Right lobe of liver (tissue), 6 donors: ENCODE results near the gene SSB. TPM values are rescaled to one million over a fixed set of nuclear protein-coding genes. Genes with fewer than 3 reads are reported as not detected.

ENCODE experiments used
- ATAC-seq, 4 donors: fragments of 200-7000 bp; cut with Tn5 transposase; one replicate each; pipeline ENCODE4 v1.9.1; 2020; ENCODE audit warnings: mild to moderate bottlenecking in 4 of 4, moderate library complexity in 4 of 4
- DNase-seq, 3 donors: peaks; one replicate each; pipeline ENCODE4 v3.0.0-alpha.2; 2020
- H3K27ac ChIP-seq, 3 donors: fragments of 200-600 bp; one replicate each; pipeline ENCODE4 v1.8.0; 2022
- H3K27me3 ChIP-seq, 2 donors: fragments of 200-600 bp; one replicate each; pipeline ENCODE4 v1.8.0; 2022
- H3K36me3 ChIP-seq, 4 donors: fragments of 200-600 bp; sonication (generic) in 1 of 4; one replicate each; pipeline versions ENCODE4 v1.5.1 to v1.8.0; 2017 to 2022; ENCODE audit warnings: control low read depth in 1 of 4
- H3K4me1 ChIP-seq, 4 donors: fragments of 200-600 bp; sonication (generic) in 1 of 4; one replicate each; pipeline versions ENCODE4 v1.5.1 to v1.8.0; 2017 to 2022; ENCODE audit warnings: control low read depth in 1 of 4
- H3K4me3 ChIP-seq, 3 donors: fragments of 200-600 bp; one replicate each; pipeline ENCODE4 v1.8.0; 2022
- H3K9me3 ChIP-seq, 4 donors: fragments of 200-600 bp; sonication (generic) in 1 of 4; one replicate each; pipeline versions ENCODE4 v1.5.1 to v1.8.0; 2017 to 2022; ENCODE audit warnings: control low read depth in 1 of 4
- POLR2A ChIP-seq: fragments of 450-650 bp; IDR thresholded peaks from one replicate; pipeline ENCODE4 v1.6.1; 2017; ENCODE audit warnings: antibody characterized with exemption, mild to moderate bottlenecking
- WGBS: methylation state at CpG from one replicate; pipeline ENCODE4 v1.1.6; 2018; ENCODE audit warnings: low coverage, low lambda C conversion rate; ENCODE audit not compliant: insufficient coverage; ENCODE audit errors: missing lambda C conversion rate; 5-methylcytosine and 5-hydroxymethylcytosine counted together
- intact Hi-C, 2 donors: fragments of 100-400 bp; cut with DNase I; formaldehyde crosslinking; loops; one replicate each; pipeline versions ENCODE4 v1.11.2 to v1.14.1; 2022
- total RNA-seq, 6 experiments: library from RNA; depleted of rRNA in 2 of 6; stranded (reverse); fragments of >200 nt in 2 of 6; fragmentation: NEBNext Ultra II Directional in 3 of 6; extraction: Animal tissue kit (Norgen Biotek cat#: 25700) in 3 of 6; gene quantifications; one replicate each; pipeline versions ENCODE4 v1.1.0 to v1.2.4, GENCODE V29; 2016 to 2023
- TF ChIP-seq, protein P1 (sequence below), 4 donors: fragments of 200-600 bp in 3 of 4; fragments of 450-650 bp in 1 of 4; IDR thresholded peaks; one replicate each; pipeline versions ENCODE4 v1.5.1 to v1.8.0; 2016 to 2022; ENCODE audit warnings: antibody characterized with exemption in 4 of 4, mild to moderate bottlenecking in 2 of 4
- donor health status: DM: no; HTN: yes; CAD: no.
- donor health status: DM: no; HTN: no; CAD: no.
- donor health status: DM: no; HTN: no; CAD: no.
- donor health status: DM: no; HTN: yes; CAD: no.
- donor health status: DM: no; HTN: yes; CAD: no.

SSB gene
- total RNA-seq, 6 experiments from 2014 or later = 16.5 to 41.3 (median 33.2) TPM

- H3K36me3 ChIP-seq = no peaks in the 10 kb centered on the region
- peaks cover 0 to 5% (median 0%) of the 10 kb centered on the region in 4 donors for H3K4me1 ChIP-seq
- no peaks in the 10 kb centered on the region for H3K27me3 ChIP-seq
- TF ChIP-seq POLR2A = no peak
- TF ChIP-seq, protein P1, sequence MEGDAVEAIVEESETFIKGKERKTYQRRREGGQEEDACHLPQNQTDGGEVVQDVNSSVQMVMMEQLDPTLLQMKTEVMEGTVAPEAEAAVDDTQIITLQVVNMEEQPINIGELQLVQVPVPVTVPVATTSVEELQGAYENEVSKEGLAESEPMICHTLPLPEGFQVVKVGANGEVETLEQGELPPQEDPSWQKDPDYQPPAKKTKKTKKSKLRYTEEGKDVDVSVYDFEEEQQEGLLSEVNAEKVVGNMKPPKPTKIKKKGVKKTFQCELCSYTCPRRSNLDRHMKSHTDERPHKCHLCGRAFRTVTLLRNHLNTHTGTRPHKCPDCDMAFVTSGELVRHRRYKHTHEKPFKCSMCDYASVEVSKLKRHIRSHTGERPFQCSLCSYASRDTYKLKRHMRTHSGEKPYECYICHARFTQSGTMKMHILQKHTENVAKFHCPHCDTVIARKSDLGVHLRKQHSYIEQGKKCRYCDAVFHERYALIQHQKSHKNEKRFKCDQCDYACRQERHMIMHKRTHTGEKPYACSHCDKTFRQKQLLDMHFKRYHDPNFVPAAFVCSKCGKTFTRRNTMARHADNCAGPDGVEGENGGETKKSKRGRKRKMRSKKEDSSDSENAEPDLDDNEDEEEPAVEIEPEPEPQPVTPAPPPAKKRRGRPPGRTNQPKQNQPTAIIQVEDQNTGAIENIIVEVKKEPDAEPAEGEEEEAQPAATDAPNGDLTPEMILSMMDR (IDR thresholded peaks at IDR 0.05) = no peak
- intact Hi-C loops = no loop called here
- H3K4me3 ChIP-seq = no peak overlapping the region
- H3K9me3 ChIP-seq = no peaks in the 10 kb centered on the region
- ATAC-seq (no peak), DNase-seq (no peak)
- no peak overlapping the region for H3K27ac ChIP-seq
- WGBS = 67% methylated on average over 3 of the region's 5 CpGs
These were observed 27.6 kb upstream of the SSB start for GRCh38 chr2:169771021-169771420.

DNA sequence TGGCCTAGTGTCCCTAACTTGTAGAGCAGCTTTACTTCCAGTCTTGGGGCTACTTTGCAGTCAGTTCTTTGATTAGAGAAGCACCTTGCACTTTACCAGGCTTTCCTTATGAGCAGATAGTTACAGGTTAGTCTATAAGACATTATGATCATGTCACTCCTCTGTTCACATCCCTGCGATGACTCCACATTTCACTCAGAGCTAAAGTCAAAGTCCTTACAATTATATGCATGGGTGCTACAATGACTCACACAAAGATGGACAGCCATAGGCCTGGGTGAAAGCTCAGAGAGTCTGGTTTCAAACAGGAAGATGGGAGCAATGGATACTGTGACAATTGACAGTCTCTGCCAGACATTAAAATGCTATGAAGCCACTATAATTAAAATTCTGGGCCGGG lies 27.1 kb upstream of the SSB start:
- no peak for DNase-seq
- Histone ChIP-seq H3K4me1 (peaks cover 0 to 5% (median 0%) of the 10 kb centered on the region in 4 donors), H3K27me3 (no peaks in the 10 kb centered on the region), H3K4me3 (no peak overlapping the region), H3K36me3 (no peaks in the 10 kb centered on the region), H3K9me3 (no peaks in the 10 kb centered on the region), H3K27ac (no peak overlapping the region)
- intact Hi-C loops = no loop called here
- WGBS = 80% methylated on average over 1 of the region's 2 CpGs
- ATAC-seq = no peak
- TF ChIP-seq, protein P1 (IDR thresholded peaks at IDR 0.05) = no peak
- TF ChIP-seq POLR2A = no peak

DNA sequence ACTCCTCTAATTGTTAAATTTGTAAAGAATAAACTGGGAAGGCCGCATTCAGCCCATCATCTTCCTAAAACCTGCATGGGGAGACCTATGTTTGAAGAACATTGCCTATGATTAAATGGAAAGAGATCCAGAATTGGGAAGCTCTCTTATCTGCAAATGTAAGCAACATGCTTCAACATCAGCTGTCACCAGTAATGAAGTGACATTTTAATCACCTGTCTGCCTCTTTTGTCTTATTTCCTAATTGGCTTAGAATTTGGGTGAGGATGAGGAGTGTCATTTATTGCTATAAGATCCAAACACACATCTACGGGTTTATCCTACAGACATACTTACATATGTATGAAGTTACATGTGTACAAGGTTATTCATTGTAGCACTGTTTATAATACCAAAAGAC lies 26.0 kb upstream of the SSB start:
- 100% methylated on average over 2 of the region's 2 CpGs for WGBS
- H3K36me3 ChIP-seq = no peaks in the 10 kb centered on the region
- H3K27me3 ChIP-seq = no peaks in the 10 kb centered on the region
- no peaks in the 10 kb centered on the region for H3K4me1 ChIP-seq
- ATAC-seq (no peak), DNase-seq (no peak)
- intact Hi-C loops = no loop called here
- H3K9me3 ChIP-seq = no peaks in the 10 kb centered on the region
- no peak overlapping the region for H3K27ac ChIP-seq
- H3K4me3 ChIP-seq = no peak overlapping the region
- TF ChIP-seq POLR2A = no peak
- TF ChIP-seq, protein P1 (IDR thresholded peaks at IDR 0.05) = no peak

- H3K36me3 ChIP-seq = no peaks in the 10 kb centered on the region
- no peaks in the 10 kb centered on the region for H3K9me3 ChIP-seq
- intact Hi-C loops = no loop called here
- WGBS = 85% methylated on average over 3 of the region's 3 CpGs
- no peak for TF ChIP-seq POLR2A
- TF ChIP-seq, protein P1 (IDR thresholded peaks at IDR 0.05) = no peak
- H3K27ac ChIP-seq = no peak overlapping the region
- no peaks in the 10 kb centered on the region for H3K27me3 ChIP-seq
- H3K4me1 ChIP-seq = no peaks in the 10 kb centered on the region
- no peak for DNase-seq
- H3K4me3 ChIP-seq = no peak overlapping the region
- ATAC-seq = no peak
These were observed 23.3 kb upstream of the SSB start for GRCh38 chr2:169775354-169775753.

DNA sequence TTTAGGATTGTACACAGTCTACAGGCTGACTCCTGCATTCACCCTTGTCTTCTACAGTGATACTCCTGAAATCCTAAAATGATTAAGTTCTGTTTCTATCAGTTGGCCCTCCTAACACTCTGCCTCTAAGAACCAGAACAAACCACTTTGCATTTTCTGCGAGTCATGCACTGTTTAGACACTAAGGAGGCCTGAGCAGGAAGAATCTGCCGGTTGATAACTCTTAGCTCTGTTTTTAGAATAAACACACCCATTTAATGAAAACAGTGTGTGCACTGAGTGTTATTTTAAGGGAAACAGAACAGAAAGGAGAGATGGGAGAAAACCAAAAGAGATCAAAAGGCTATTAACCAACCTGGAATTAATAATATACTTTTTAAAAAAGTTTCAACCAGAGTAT lies 22.9 kb upstream of the SSB start:
- Histone ChIP-seq H3K4me1 (no peaks in the 10 kb centered on the region), H3K4me3 (no peak overlapping the region), H3K27me3 (no peaks in the 10 kb centered on the region), H3K27ac (no peak overlapping the region), H3K36me3 (no peaks in the 10 kb centered on the region), H3K9me3 (no peaks in the 10 kb centered on the region)
- no peak for TF ChIP-seq POLR2A
- TF ChIP-seq, protein P1 (IDR thresholded peaks at IDR 0.05) = no peak
- ATAC-seq = no peak
- no peak for DNase-seq
- intact Hi-C loops = no loop called here
- WGBS = 33% methylated on average over 2 of the region's 2 CpGs
